ENCODE data around the gene ARG2.
A peak's percentile ranks its signal among the peaks of the same experiment; 100 is the strongest.

The ARG2 gene

GRCh38 chr14:67619446-67620216 lies at the start of gene ARG2:
Gene ARG2, plus strand, starts transcription at chr14:67619920. Its CDS starts 58 bp downstream, at chr14:67619978.
- Mint-ChIP-seq H3K27me3 (peaks cover 9% of the 10 kb centered on the region), H3K4me3 (peak within 1 kb of the TSS; percentile 84), H3K9me3 (no peaks in the 10 kb centered on the region), H3K4me1 (ENCODE audit: low read depth) (peaks cover 38% of the 10 kb centered on the region), H3K27ac (peak within 1 kb of the TSS; percentile 76), H3K36me3 (ENCODE audit: low read depth) (peaks cover 5% of the 10 kb centered on the region)

GRCh38 chr14:67570453-67570852 lies 49.3 kb upstream of the ARG2 start:
- no peak overlapping the region for H3K27ac Mint-ChIP-seq
- no peaks in the 10 kb centered on the region for H3K9me3 Mint-ChIP-seq
- no peaks in the 10 kb centered on the region for H3K36me3 Mint-ChIP-seq (ENCODE audit: low read depth)
- H3K27me3 Mint-ChIP-seq = peaks cover 3% of the 10 kb centered on the region
- H3K4me1 Mint-ChIP-seq (ENCODE audit: low read depth) = no peaks in the 10 kb centered on the region
- no peak overlapping the region for H3K4me3 Mint-ChIP-seq

GRCh38 chr14:67571275-67571990 lies 48.3 kb upstream of the ARG2 start:
- H3K4me3 Mint-ChIP-seq = no peak overlapping the region
- H3K9me3 Mint-ChIP-seq = no peaks in the 10 kb centered on the region
- H3K36me3 Mint-ChIP-seq (ENCODE audit: low read depth) = no peaks in the 10 kb centered on the region
- H3K27ac Mint-ChIP-seq = no peak overlapping the region
- no peaks in the 10 kb centered on the region for H3K4me1 Mint-ChIP-seq (ENCODE audit: low read depth)
- peaks cover 3% of the 10 kb centered on the region for H3K27me3 Mint-ChIP-seq

GRCh38 chr14:67571991-67572323 lies 47.8 kb upstream of the ARG2 start:
- Mint-ChIP-seq H3K4me3 (no peak overlapping the region), H3K9me3 (no peaks in the 10 kb centered on the region), H3K27ac (no peak overlapping the region), H3K27me3 (peaks cover 3% of the 10 kb centered on the region), H3K36me3 (ENCODE audit: low read depth) (no peaks in the 10 kb centered on the region), H3K4me1 (ENCODE audit: low read depth) (no peaks in the 10 kb centered on the region)

GRCh38 chr14:67572608-67573007 lies 47.1 kb upstream of the ARG2 start:
- no peak overlapping the region for H3K4me3 Mint-ChIP-seq
- H3K27me3 Mint-ChIP-seq = peaks cover 3% of the 10 kb centered on the region
- H3K4me1 Mint-ChIP-seq (ENCODE audit: low read depth) = no peaks in the 10 kb centered on the region
- H3K36me3 Mint-ChIP-seq (ENCODE audit: low read depth) = no peaks in the 10 kb centered on the region
- no peaks in the 10 kb centered on the region for H3K9me3 Mint-ChIP-seq
- H3K27ac Mint-ChIP-seq = no peak overlapping the region

GRCh38 chr14:67573228-67574010 lies 46.3 kb upstream of the ARG2 start:
- H3K27ac Mint-ChIP-seq = peak overlapping the region; percentile 4
- H3K9me3 Mint-ChIP-seq = no peaks in the 10 kb centered on the region
- no peaks in the 10 kb centered on the region for H3K4me1 Mint-ChIP-seq (ENCODE audit: low read depth)
- H3K4me3 Mint-ChIP-seq = no peak overlapping the region
- no peaks in the 10 kb centered on the region for H3K36me3 Mint-ChIP-seq (ENCODE audit: low read depth)
- peaks cover 3% of the 10 kb centered on the region for H3K27me3 Mint-ChIP-seq

- Mint-ChIP-seq H3K4me1 (ENCODE audit: low read depth) (no peaks in the 10 kb centered on the region), H3K36me3 (ENCODE audit: low read depth) (no peaks in the 10 kb centered on the region), H3K4me3 (no peak overlapping the region), H3K27me3 (peaks cover 3% of the 10 kb centered on the region), H3K27ac (no peak overlapping the region), H3K9me3 (no peaks in the 10 kb centered on the region)
These were observed 45.6 kb upstream of the ARG2 start for GRCh38 chr14:67574156-67574555.

GRCh38 chr14:67574806-67575205 lies 44.9 kb upstream of the ARG2 start:
- peaks cover 3% of the 10 kb centered on the region for H3K27me3 Mint-ChIP-seq
- H3K9me3 Mint-ChIP-seq = no peaks in the 10 kb centered on the region
- H3K4me3 Mint-ChIP-seq = no peak overlapping the region
- no peaks in the 10 kb centered on the region for H3K36me3 Mint-ChIP-seq (ENCODE audit: low read depth)
- H3K4me1 Mint-ChIP-seq (ENCODE audit: low read depth) = no peaks in the 10 kb centered on the region
- no peak overlapping the region for H3K27ac Mint-ChIP-seq

- Mint-ChIP-seq H3K4me3 (no peak overlapping the region), H3K27me3 (peaks cover under 1% of the 10 kb centered on the region), H3K9me3 (no peaks in the 10 kb centered on the region), H3K36me3 (ENCODE audit: low read depth) (no peaks in the 10 kb centered on the region), H3K4me1 (ENCODE audit: low read depth) (no peaks in the 10 kb centered on the region), H3K27ac (no peak overlapping the region)
These were observed 44.0 kb upstream of the ARG2 start for GRCh38 chr14:67575684-67576083.

- Mint-ChIP-seq H3K27ac (no peak overlapping the region), H3K4me1 (ENCODE audit: low read depth) (no peaks in the 10 kb centered on the region), H3K4me3 (no peak overlapping the region), H3K36me3 (ENCODE audit: low read depth) (no peaks in the 10 kb centered on the region), H3K27me3 (no peaks in the 10 kb centered on the region), H3K9me3 (no peaks in the 10 kb centered on the region)
These were observed 43.3 kb upstream of the ARG2 start for GRCh38 chr14:67576216-67576955.

- no peaks in the 10 kb centered on the region for H3K36me3 Mint-ChIP-seq (ENCODE audit: low read depth)
- no peak overlapping the region for H3K4me3 Mint-ChIP-seq
- no peaks in the 10 kb centered on the region for H3K27me3 Mint-ChIP-seq
- H3K9me3 Mint-ChIP-seq = no peaks in the 10 kb centered on the region
- H3K4me1 Mint-ChIP-seq (ENCODE audit: low read depth) = no peaks in the 10 kb centered on the region
- H3K27ac Mint-ChIP-seq = no peak overlapping the region
These were observed 42.4 kb upstream of the ARG2 start for GRCh38 chr14:67577181-67577808.

- H3K27me3 Mint-ChIP-seq = no peaks in the 10 kb centered on the region
- H3K9me3 Mint-ChIP-seq = no peaks in the 10 kb centered on the region
- no peak overlapping the region for H3K27ac Mint-ChIP-seq
- H3K4me1 Mint-ChIP-seq (ENCODE audit: low read depth) = no peaks in the 10 kb centered on the region
- H3K36me3 Mint-ChIP-seq (ENCODE audit: low read depth) = no peaks in the 10 kb centered on the region
- H3K4me3 Mint-ChIP-seq = no peak overlapping the region
These were observed 41.6 kb upstream of the ARG2 start for GRCh38 chr14:67577909-67578749.

- Mint-ChIP-seq H3K4me3 (no peak overlapping the region), H3K9me3 (no peaks in the 10 kb centered on the region), H3K4me1 (ENCODE audit: low read depth) (no peaks in the 10 kb centered on the region), H3K27ac (no peak overlapping the region), H3K27me3 (no peaks in the 10 kb centered on the region), H3K36me3 (ENCODE audit: low read depth) (no peaks in the 10 kb centered on the region)
These were observed 40.7 kb upstream of the ARG2 start for GRCh38 chr14:67579040-67579439.

- no peaks in the 10 kb centered on the region for H3K27me3 Mint-ChIP-seq
- H3K4me1 Mint-ChIP-seq (ENCODE audit: low read depth) = no peaks in the 10 kb centered on the region
- no peaks in the 10 kb centered on the region for H3K36me3 Mint-ChIP-seq (ENCODE audit: low read depth)
- H3K4me3 Mint-ChIP-seq = no peak overlapping the region
- H3K27ac Mint-ChIP-seq = no peak overlapping the region
- no peaks in the 10 kb centered on the region for H3K9me3 Mint-ChIP-seq
These were observed 40.1 kb upstream of the ARG2 start for GRCh38 chr14:67579636-67580035.
